Measurements from ENCODE around the gene TBX20.

The TBX20 gene

GRCh38 chr7:35255443-35256255 is 1.7 kb upstream of the TBX20 start:
- Histone ChIP-seq H3K79me2 (no peaks in the 10 kb centered on the region), H3K4me1 (no peaks in the 10 kb centered on the region)

GRCh38 chr7:35254496-35255442 is 869 bp upstream of the TBX20 start:
- H2AFZ ChIP-seq, result no peak overlapping the region
- H3K27ac ChIP-seq, result no peak overlapping the region
- no peaks in the 10 kb centered on the region for H3K4me1 ChIP-seq
- H3K9ac ChIP-seq, result no peak overlapping the region
- peaks cover 21% of the 10 kb centered on the region for H3K27me3 ChIP-seq (ENCODE audit: control insufficient read depth, insufficient read depth, low read length)
- no peaks in the 10 kb centered on the region for H3K9me3 ChIP-seq (ENCODE audit: control insufficient read depth, low read length)
- TF ChIP-seq CTCF (IDR thresholded peaks at IDR 0.05), result no peak
- no peaks in the 10 kb centered on the region for H3K36me3 ChIP-seq (ENCODE audit: control insufficient read depth, insufficient read depth, low read length)
- H3K4me2 ChIP-seq (ENCODE audit: low read length), result peak overlapping the region; percentile 24
- no peak overlapping the region for H3K4me3 ChIP-seq (ENCODE audit: low read depth, low read length)
- H3K79me2 ChIP-seq, result no peaks in the 10 kb centered on the region

More at GRCh38 chr7:35255443-35256255, 1.7 kb upstream of the TBX20 start:
- TF ChIP-seq CTCF (IDR thresholded peaks at IDR 0.05), result no peak
- Histone ChIP-seq H3K27me3 (ENCODE audit: control insufficient read depth, insufficient read depth, low read length) (peaks cover 21% of the 10 kb centered on the region), H3K9me3 (ENCODE audit: control insufficient read depth, low read length) (no peaks in the 10 kb centered on the region), H2AFZ (no peak overlapping the region), H3K4me3 (ENCODE audit: low read depth, low read length) (no peak overlapping the region), H3K36me3 (ENCODE audit: control insufficient read depth, insufficient read depth, low read length) (no peaks in the 10 kb centered on the region), H3K4me2 (ENCODE audit: low read length) (no peak overlapping the region), H3K27ac (no peak overlapping the region), H3K9ac (no peak overlapping the region)

- no peak overlapping the region for H3K27ac ChIP-seq
- H3K36me3 ChIP-seq (ENCODE audit: control insufficient read depth, insufficient read depth, low read length), result no peaks in the 10 kb centered on the region
- H3K9me3 ChIP-seq (ENCODE audit: control insufficient read depth, low read length), result no peaks in the 10 kb centered on the region
- no peak for TF ChIP-seq CTCF (IDR thresholded peaks at IDR 0.05)
- H3K27me3 ChIP-seq (ENCODE audit: control insufficient read depth, insufficient read depth, low read length), result peaks cover 21% of the 10 kb centered on the region
- no peaks in the 10 kb centered on the region for H3K79me2 ChIP-seq
- H2AFZ ChIP-seq, result no peak overlapping the region
- no peaks in the 10 kb centered on the region for H3K4me1 ChIP-seq
- no peak overlapping the region for H3K9ac ChIP-seq
- H3K4me3 ChIP-seq (ENCODE audit: low read depth, low read length), result no peak overlapping the region
- no peak overlapping the region for H3K4me2 ChIP-seq (ENCODE audit: low read length)
Observed at GRCh38 chr7:35253460-35253709, 515 bp downstream of the TBX20 start.

- Histone ChIP-seq H3K4me3 (ENCODE audit: low read depth, low read length) (no peak overlapping the region), H3K27me3 (ENCODE audit: control insufficient read depth, insufficient read depth, low read length) (peaks cover 19% of the 10 kb centered on the region), H3K9me3 (ENCODE audit: control insufficient read depth, low read length) (no peaks in the 10 kb centered on the region), H3K9ac (no peak overlapping the region), H3K4me2 (ENCODE audit: low read length) (no peak overlapping the region), H3K4me1 (no peaks in the 10 kb centered on the region), H2AFZ (no peak overlapping the region), H3K79me2 (no peaks in the 10 kb centered on the region), H3K36me3 (ENCODE audit: control insufficient read depth, insufficient read depth, low read length) (no peaks in the 10 kb centered on the region), H3K27ac (no peak overlapping the region)
- TF ChIP-seq CTCF (IDR thresholded peaks at IDR 0.05), result no peak
Observed at GRCh38 chr7:35252612-35253459, 1.1 kb downstream of the TBX20 start.

Measured in parathyroid adenoma (tissue), 2 donors.